ENCODE results near the gene ABHD17C. TPM values are rescaled to one million over a fixed set of nuclear protein-coding genes. Genes with fewer than 3 reads are reported as not detected.

ABHD17C gene
- total and polyA plus RNA-seq, 2 experiments from 2014 or later: 21.9 to 32.4 TPM

DNA sequence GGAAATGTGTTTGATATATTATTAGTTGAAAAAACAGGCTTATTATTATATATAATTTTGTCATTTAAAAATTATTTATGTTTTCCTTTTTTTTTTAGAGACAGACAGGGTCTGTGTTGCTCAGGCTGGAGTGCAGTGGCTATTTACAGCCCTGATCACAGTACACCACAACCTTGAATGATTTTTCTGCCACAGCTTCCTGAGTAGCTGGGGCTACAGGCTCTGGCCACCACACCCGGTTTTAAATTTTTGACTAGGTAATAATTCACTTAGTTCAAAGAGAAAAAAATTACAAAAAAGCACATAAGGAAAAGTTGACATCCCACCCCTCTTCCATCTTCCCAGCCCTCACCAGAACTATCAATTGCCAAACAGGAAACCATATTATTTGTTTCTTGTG is 79.4 kb downstream of the ABHD17C start:
- Histone ChIP-seq H2AFZ (no peak overlapping the region), H3K4me2 (no peak overlapping the region), H3K9me2 (replicated peaks; ENCODE audit: insufficient read depth) (no peaks in the 10 kb centered on the region), H3K4me1 (ENCODE audit: insufficient read depth) (peaks cover 5% of the 10 kb centered on the region), H3K27ac (no peak overlapping the region), H3K4me3 (no peak overlapping the region), H4K20me1 (ENCODE audit: insufficient read depth, poor library complexity, severe bottlenecking) (no peaks in the 10 kb centered on the region), H3K9me3 (ENCODE audit: low read depth) (no peaks in the 10 kb centered on the region), H3K79me2 (no peaks in the 10 kb centered on the region), H3K27me3 (peaks cover 2% of the 10 kb centered on the region), H3K36me3 (replicated peaks; ENCODE audit: insufficient read depth, low read depth) (no peaks in the 10 kb centered on the region)
- no peak for TF ChIP-seq EZH2 (IDR thresholded peaks at IDR 0.05; ENCODE audit: borderline replicate concordance)
- no peak for TF ChIP-seq CTCF (IDR thresholded peaks at IDR 0.05; ENCODE audit: poor library complexity)
- no peak for TF ChIP-seq EZH2phosphoT487 (IDR thresholded peaks at IDR 0.05; ENCODE audit: low read depth, severe bottlenecking, unreplicated experiment)
- 100% methylated on average over 1 of the region's 1 CpG for WGBS (ENCODE audit: low lambda C conversion rate, missing lambda C conversion rate)
- DNase-seq (ENCODE audit: low spot score): no peak

DNA sequence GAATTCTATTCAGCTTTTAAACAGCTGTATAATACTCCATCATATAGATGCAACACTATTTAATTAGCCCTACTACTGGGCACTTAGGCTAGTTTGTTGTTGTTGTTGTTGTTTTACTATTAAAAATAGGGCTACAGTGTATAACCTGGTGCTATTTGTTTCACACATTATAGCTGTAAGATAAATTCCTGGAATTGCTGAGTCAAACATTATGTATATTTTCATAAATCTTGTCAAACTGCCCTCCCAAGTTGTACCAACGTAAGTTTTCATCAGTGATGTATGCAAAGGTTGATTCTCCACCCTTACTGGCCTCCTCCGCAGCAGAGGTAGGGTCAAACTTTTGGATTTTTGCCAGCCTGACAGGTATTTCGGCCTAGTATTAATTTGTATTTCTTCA is 80.2 kb downstream of the ABHD17C start:
- Histone ChIP-seq H3K36me3 (replicated peaks; ENCODE audit: insufficient read depth, low read depth) (no peaks in the 10 kb centered on the region), H3K4me2 (no peak overlapping the region), H3K27ac (no peak overlapping the region), H3K27me3 (peaks cover 11% of the 10 kb centered on the region), H2AFZ (no peak overlapping the region), H3K79me2 (no peaks in the 10 kb centered on the region), H4K20me1 (ENCODE audit: insufficient read depth, poor library complexity, severe bottlenecking) (no peaks in the 10 kb centered on the region), H3K4me1 (ENCODE audit: insufficient read depth) (peaks cover 12% of the 10 kb centered on the region), H3K9me3 (ENCODE audit: low read depth) (no peaks in the 10 kb centered on the region), H3K4me3 (no peak overlapping the region), H3K9me2 (replicated peaks; ENCODE audit: insufficient read depth) (no peaks in the 10 kb centered on the region)
- 90% methylated on average over 3 of the region's 3 CpGs for WGBS (ENCODE audit: low lambda C conversion rate, missing lambda C conversion rate)
- no peak for DNase-seq (ENCODE audit: low spot score)
- no peak for TF ChIP-seq CTCF (IDR thresholded peaks at IDR 0.05; ENCODE audit: poor library complexity)
- no peak for TF ChIP-seq EZH2phosphoT487 (IDR thresholded peaks at IDR 0.05; ENCODE audit: low read depth, severe bottlenecking, unreplicated experiment)

DNA sequence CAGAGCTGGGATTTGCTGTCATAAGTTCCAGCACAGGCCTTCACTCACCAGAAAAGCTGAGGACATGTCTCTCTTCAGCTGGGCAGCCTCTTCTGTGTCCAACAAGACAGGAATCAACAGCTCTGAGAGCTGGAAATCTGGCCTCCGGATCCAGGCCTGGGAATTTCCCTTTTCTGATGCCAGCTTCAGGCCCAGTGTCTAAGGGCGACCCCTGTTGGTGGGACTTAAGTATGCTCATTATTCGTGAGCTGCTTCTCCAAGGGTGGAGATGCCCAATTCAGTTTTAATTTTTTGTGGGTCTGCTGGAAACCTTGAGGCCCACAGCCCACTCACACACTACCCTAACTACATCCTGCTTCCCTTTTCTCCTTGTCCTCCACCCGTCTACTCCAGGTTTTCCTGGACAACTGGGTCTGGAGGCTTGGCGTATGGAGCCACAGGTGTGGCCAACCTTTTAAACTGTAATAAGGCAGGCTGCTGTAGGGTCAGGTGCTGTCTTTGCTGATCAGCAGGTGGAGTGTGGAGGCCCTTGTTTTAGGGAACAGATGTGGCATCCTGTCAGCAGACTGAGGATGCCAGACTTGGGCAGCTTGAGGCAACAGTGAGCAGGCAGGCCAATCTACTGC is 81.4 kb downstream of the ABHD17C start:
- H3K4me2 ChIP-seq: no peak overlapping the region
- peaks cover 23% of the 10 kb centered on the region for H3K27me3 ChIP-seq
- no peaks in the 10 kb centered on the region for H3K79me2 ChIP-seq
- no peak overlapping the region for H2AFZ ChIP-seq
- no peaks in the 10 kb centered on the region for H3K9me3 ChIP-seq (ENCODE audit: low read depth)
- no peak overlapping the region for H3K4me3 ChIP-seq
- TF ChIP-seq CTCF (IDR thresholded peaks at IDR 0.05; ENCODE audit: poor library complexity): peak; percentile 83
- TF ChIP-seq EZH2phosphoT487 (IDR thresholded peaks at IDR 0.05; ENCODE audit: low read depth, severe bottlenecking, unreplicated experiment): no peak
- no peak for TF ChIP-seq EZH2 (IDR thresholded peaks at IDR 0.05; ENCODE audit: borderline replicate concordance)
- no peaks in the 10 kb centered on the region for H3K9me2 ChIP-seq (replicated peaks; ENCODE audit: insufficient read depth)
- 31% methylated on average over 5 of the region's 5 CpGs for WGBS (ENCODE audit: low lambda C conversion rate, missing lambda C conversion rate)
- H4K20me1 ChIP-seq (ENCODE audit: insufficient read depth, poor library complexity, severe bottlenecking): no peaks in the 10 kb centered on the region
- peak; percentile 90 for DNase-seq (ENCODE audit: low spot score)
- H3K4me1 ChIP-seq (ENCODE audit: insufficient read depth): peaks cover 18% of the 10 kb centered on the region
- H3K27ac ChIP-seq: no peak overlapping the region
- no peaks in the 10 kb centered on the region for H3K36me3 ChIP-seq (replicated peaks; ENCODE audit: insufficient read depth, low read depth)
